ENCODE measurements around the gene EPHX1.

EPHX1 gene

GRCh38 chr1:225848030-225848955 lies 38.4 kb downstream of the EPHX1 start:
- H3K36me3 Mint-ChIP-seq: peaks cover 38 to 57% of the 10 kb centered on the region in 2 donors
- peak; percentile 66 for DNase-seq
- peaks cover 0 to 6% of the 10 kb centered on the region in 2 donors for H3K9me3 Mint-ChIP-seq
- H3K27ac Mint-ChIP-seq: peak overlapping the region; percentile 89
- peak overlapping the region; percentile 12 to 45 for H3K4me3 Mint-ChIP-seq
- peak; percentile 90 to 91 for ATAC-seq (replicated peaks)
- no peaks in the 10 kb centered on the region for H3K27me3 Mint-ChIP-seq
- peaks cover 57 to 78% of the 10 kb centered on the region in 2 donors for H3K4me1 Mint-ChIP-seq

- DNase-seq (no peak), ATAC-seq (replicated peaks) (no peak)
- H3K4me1 Mint-ChIP-seq: peaks cover 58 to 80% of the 10 kb centered on the region in 2 donors
- no peak overlapping the region for H3K4me3 Mint-ChIP-seq
- peak overlapping the region; percentile 91 for H3K27ac Mint-ChIP-seq
- H3K36me3 Mint-ChIP-seq: peaks cover 48 to 65% of the 10 kb centered on the region in 2 donors
- H3K27me3 Mint-ChIP-seq: no peaks in the 10 kb centered on the region
- peaks cover 0 to 6% of the 10 kb centered on the region in 2 donors for H3K9me3 Mint-ChIP-seq
Measured at GRCh38 chr1:225849925-225850324, 40.0 kb downstream of the EPHX1 start.

- H3K4me1 Mint-ChIP-seq: peaks cover 57 to 78% of the 10 kb centered on the region in 2 donors
- H3K9me3 Mint-ChIP-seq: peaks cover 0 to 6% of the 10 kb centered on the region in 2 donors
- H3K4me3 Mint-ChIP-seq: no peak overlapping the region
- ATAC-seq (replicated peaks) (no peak), DNase-seq (no peak)
- H3K27me3 Mint-ChIP-seq: no peaks in the 10 kb centered on the region
- peaks cover 47 to 67% of the 10 kb centered on the region in 2 donors for H3K36me3 Mint-ChIP-seq
- no peak overlapping the region for H3K27ac Mint-ChIP-seq
Measured at GRCh38 chr1:225850370-225850769, 40.4 kb downstream of the EPHX1 start.

GRCh38 chr1:225851805-225852204 lies 41.9 kb downstream of the EPHX1 start:
- ATAC-seq (replicated peaks) (peak; percentile 63 to 66), DNase-seq (peak; percentile 58)
- Mint-ChIP-seq H3K27me3 (no peaks in the 10 kb centered on the region), H3K27ac (peak overlapping the region; percentile 89), H3K9me3 (peaks cover 0 to 6% of the 10 kb centered on the region in 2 donors), H3K36me3 (peaks cover 47 to 68% of the 10 kb centered on the region in 2 donors), H3K4me1 (peaks cover 53 to 74% of the 10 kb centered on the region in 2 donors), H3K4me3 (peak overlapping the region; percentile 20 to 37)

GRCh38 chr1:225852413-225853124 lies 42.6 kb downstream of the EPHX1 start:
- Mint-ChIP-seq H3K4me1 (peaks cover 48 to 67% of the 10 kb centered on the region in 2 donors), H3K4me3 (peak overlapping the region; percentile 20 to 37), H3K27me3 (no peaks in the 10 kb centered on the region), H3K9me3 (peaks cover 0 to 6% of the 10 kb centered on the region in 2 donors), H3K27ac (peak overlapping the region; percentile 89), H3K36me3 (peaks cover 48 to 72% of the 10 kb centered on the region in 2 donors)
- DNase-seq: no peak
- ATAC-seq (replicated peaks): no peak

GRCh38 chr1:225853441-225853840 lies 43.5 kb downstream of the EPHX1 start:
- peaks cover 39 to 58% of the 10 kb centered on the region in 2 donors for H3K4me1 Mint-ChIP-seq
- DNase-seq (no peak), ATAC-seq (replicated peaks) (no peak)
- peaks cover 50 to 72% of the 10 kb centered on the region in 2 donors for H3K36me3 Mint-ChIP-seq
- H3K4me3 Mint-ChIP-seq: no peak overlapping the region
- no peaks in the 10 kb centered on the region for H3K27me3 Mint-ChIP-seq
- H3K9me3 Mint-ChIP-seq: peaks cover 0 to 6% of the 10 kb centered on the region in 2 donors
- H3K27ac Mint-ChIP-seq: no peak overlapping the region

- H3K27ac Mint-ChIP-seq: no peak overlapping the region
- H3K9me3 Mint-ChIP-seq: peaks cover 0 to 6% of the 10 kb centered on the region in 2 donors
- no peak overlapping the region for H3K4me3 Mint-ChIP-seq
- ATAC-seq (replicated peaks): no peak
- H3K4me1 Mint-ChIP-seq: peaks cover 25 to 39% of the 10 kb centered on the region in 2 donors
- H3K36me3 Mint-ChIP-seq: peaks cover 45 to 64% of the 10 kb centered on the region in 2 donors
- DNase-seq: no peak
- no peaks in the 10 kb centered on the region for H3K27me3 Mint-ChIP-seq
Measured at GRCh38 chr1:225855503-225856300, 45.8 kb downstream of the EPHX1 start.

- Mint-ChIP-seq H3K4me1 (peaks cover 15 to 24% of the 10 kb centered on the region in 2 donors), H3K27ac (no peak overlapping the region)
Measured at GRCh38 chr1:225857256-225857655, 47.3 kb downstream of the EPHX1 start.

GRCh38 chr1:225859151-225859550 lies 49.2 kb downstream of the EPHX1 start:
- no peaks in the 10 kb centered on the region for H3K9me3 Mint-ChIP-seq
- H3K4me1 Mint-ChIP-seq: peaks cover 5 to 11% of the 10 kb centered on the region in 2 donors
- DNase-seq (no peak), ATAC-seq (replicated peaks) (no peak)
- no peak overlapping the region for H3K27ac Mint-ChIP-seq
- H3K4me3 Mint-ChIP-seq: no peak overlapping the region
- H3K36me3 Mint-ChIP-seq: peaks cover 35 to 50% of the 10 kb centered on the region in 2 donors
- no peaks in the 10 kb centered on the region for H3K27me3 Mint-ChIP-seq

More at GRCh38 chr1:225857256-225857655, 47.3 kb downstream of the EPHX1 start:
- Mint-ChIP-seq H3K4me3 (no peak overlapping the region), H3K9me3 (peaks cover 0 to 2% of the 10 kb centered on the region in 2 donors), H3K27me3 (no peaks in the 10 kb centered on the region), H3K36me3 (peaks cover 45 to 62% of the 10 kb centered on the region in 2 donors)
- ATAC-seq (replicated peaks): no peak
- DNase-seq: no peak

GRCh38 chr1:225860107-225860506 lies 50.2 kb downstream of the EPHX1 start:
- Mint-ChIP-seq H3K27ac (no peak overlapping the region), H3K9me3 (no peaks in the 10 kb centered on the region), H3K27me3 (no peaks in the 10 kb centered on the region), H3K4me1 (peaks cover 4 to 11% of the 10 kb centered on the region in 2 donors), H3K4me3 (no peak overlapping the region), H3K36me3 (peaks cover 30 to 45% of the 10 kb centered on the region in 2 donors)
- DNase-seq (no peak), ATAC-seq (replicated peaks) (no peak)

GRCh38 chr1:225860876-225861441 lies 51.0 kb downstream of the EPHX1 start:
- no peak overlapping the region for H3K27ac Mint-ChIP-seq
- peaks cover 32 to 45% of the 10 kb centered on the region in 2 donors for H3K36me3 Mint-ChIP-seq
- H3K4me3 Mint-ChIP-seq: no peak overlapping the region
- H3K9me3 Mint-ChIP-seq: no peaks in the 10 kb centered on the region
- ATAC-seq (replicated peaks) (no peak), DNase-seq (no peak)
- no peaks in the 10 kb centered on the region for H3K27me3 Mint-ChIP-seq
- H3K4me1 Mint-ChIP-seq: peaks cover 4 to 17% of the 10 kb centered on the region in 2 donors

GRCh38 chr1:225861834-225862580 lies 52.1 kb downstream of the EPHX1 start:
- peaks cover 32 to 48% of the 10 kb centered on the region in 2 donors for H3K36me3 Mint-ChIP-seq
- H3K4me3 Mint-ChIP-seq: no peak overlapping the region
- no peak for DNase-seq
- peak overlapping the region; percentile 37 for H3K27ac Mint-ChIP-seq
- peaks cover 14 to 18% of the 10 kb centered on the region in 2 donors for H3K4me1 Mint-ChIP-seq
- ATAC-seq (replicated peaks): no peak
- no peaks in the 10 kb centered on the region for H3K27me3 Mint-ChIP-seq
- H3K9me3 Mint-ChIP-seq: no peaks in the 10 kb centered on the region

GRCh38 chr1:225862581-225862950 lies 52.6 kb downstream of the EPHX1 start:
- Mint-ChIP-seq H3K4me3 (no peak overlapping the region), H3K4me1 (peaks cover 15 to 21% of the 10 kb centered on the region in 2 donors), H3K9me3 (no peaks in the 10 kb centered on the region), H3K27me3 (no peaks in the 10 kb centered on the region), H3K27ac (peak overlapping the region; percentile 37), H3K36me3 (peaks cover 34 to 47% of the 10 kb centered on the region in 2 donors)
- no peak for DNase-seq
- ATAC-seq (replicated peaks): no peak

Measured in stimulated activated naive B cell treated with anti-CD40 and anti-IgM and Interleukin-4, amounts not matched to agents 10 μg/mL and 1 μg/mL and 100 μg/mL, for 72 hours (primary cell).